Gastrocnemius medialis (tissue), 4 donors: ENCODE results near the gene CNNM4.

ENCODE experiments used
- CTCF ChIP-seq, 5 experiments: fragments of 450-650 bp in 3 of 5; fragments of 200-600 bp in 2 of 5; sonication (generic) in 2 of 5; IDR thresholded peaks in 4 of 5; conservative IDR thresholded peaks in 1 of 5; 1 replicate in 4 of 5; 2 replicates in 1 of 5; pipeline ENCODE4 v1.5.1; 2016 to 2019; ENCODE audit warnings: antibody characterized with exemption in 5 of 5, mild to moderate bottlenecking in 3 of 5, moderate library complexity in 3 of 5
- POLR2A ChIP-seq, 2 donors: fragments of 450-650 bp; IDR thresholded peaks; one replicate each; pipeline ENCODE4 v1.6.1; 2017; ENCODE audit warnings: antibody characterized with exemption in 2 of 2, mild to moderate bottlenecking in 2 of 2, moderate library complexity in 2 of 2

GRCh38 chr2:96837575-96837974 lies 76.9 kb downstream of the CNNM4 start:
- no peak for TF ChIP-seq POLR2A (IDR thresholded peaks at IDR 0.05)
- no peak for TF ChIP-seq CTCF (IDR thresholded peaks at IDR 0.05 in 4 of 5, conservative IDR thresholded peaks at IDR 0.05 in 1 of 5)
